GM18511 (cell line): ENCODE data around the gene PJA1.

Experiments
- ATAC-seq: cut with Tn5 transposase; IDR thresholded peaks from one replicate; pipeline ENCODE4 v1.9.1; 2021; ENCODE audit warnings: mild to moderate bottlenecking, moderate library complexity; ENCODE audit not compliant: unreplicated experiment

PJA1 gene

DNA sequence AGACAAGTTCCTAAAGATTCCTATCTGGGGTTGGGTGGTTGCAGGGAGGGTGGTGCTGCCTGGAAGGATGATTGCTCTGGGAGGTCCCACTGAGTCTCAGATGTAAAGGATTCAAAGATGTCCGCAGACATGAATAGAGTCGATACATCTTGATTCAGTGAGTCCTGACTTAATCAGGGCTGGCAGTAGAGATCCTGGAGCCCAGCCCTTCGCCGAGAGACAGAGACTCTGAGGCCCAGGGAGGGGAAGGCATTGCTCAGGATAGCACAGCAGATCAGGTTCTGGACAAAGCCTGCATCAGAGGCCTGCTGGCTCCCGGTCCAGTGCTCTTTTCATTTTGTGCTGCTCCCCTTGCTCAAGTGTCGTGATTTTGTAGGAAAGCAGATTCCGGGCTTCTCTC is 21.7 kb downstream of the PJA1 start:
- no peak for ATAC-seq

DNA sequence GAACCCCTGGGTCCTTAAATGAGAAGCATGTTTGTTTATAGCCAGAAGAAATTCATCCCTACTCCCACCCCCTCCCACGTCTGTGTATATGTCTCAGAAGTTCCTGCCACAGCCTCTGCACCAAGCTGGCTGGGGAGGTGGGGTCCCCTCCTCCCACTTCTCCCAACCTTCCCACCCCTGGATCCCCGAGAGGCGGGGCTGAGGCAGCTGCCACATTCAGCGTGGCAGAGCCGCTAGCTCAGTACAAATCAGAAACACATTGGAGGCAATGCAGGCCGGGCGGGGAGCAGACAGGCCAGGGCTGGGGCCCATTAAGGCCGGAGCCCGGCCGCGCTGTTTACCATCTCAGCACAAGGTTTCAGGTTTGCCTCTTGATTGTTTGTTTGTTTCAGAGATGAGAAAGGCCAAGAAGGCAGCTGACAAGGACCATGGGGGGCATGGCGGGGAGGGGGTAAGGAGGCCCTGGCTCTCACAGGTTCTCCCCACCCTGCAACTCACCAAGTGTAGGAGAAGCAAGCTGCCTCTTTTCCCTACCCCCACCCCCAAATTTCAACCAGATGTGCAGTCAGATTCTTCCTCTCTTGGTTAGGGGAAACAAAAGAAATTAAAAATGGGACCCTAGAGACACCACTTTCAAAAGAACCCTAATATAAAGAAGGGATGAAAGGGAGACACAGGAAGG is 22.3 kb downstream of the PJA1 start:
- no peak for ATAC-seq

DNA sequence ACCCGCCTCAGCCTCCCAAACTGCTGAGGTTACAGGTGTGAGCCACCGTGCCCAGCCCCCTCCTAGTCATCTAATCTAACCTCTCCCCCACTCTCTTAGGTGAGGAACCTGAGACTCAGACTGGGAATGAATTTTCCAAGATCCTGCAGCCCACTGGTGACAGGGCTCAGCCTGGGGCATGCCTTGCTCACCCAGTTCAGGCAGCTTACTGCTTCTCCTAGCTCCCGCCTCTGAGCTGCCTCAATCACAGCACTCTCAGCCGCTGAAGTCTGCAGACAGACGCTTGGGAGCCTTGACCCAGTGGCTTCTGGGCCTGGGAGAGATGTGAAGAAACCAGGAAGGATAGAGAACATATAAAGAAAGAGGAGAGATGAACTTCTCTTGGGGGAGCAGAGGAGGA is 24.4 kb downstream of the PJA1 start:
- no peak for ATAC-seq

DNA sequence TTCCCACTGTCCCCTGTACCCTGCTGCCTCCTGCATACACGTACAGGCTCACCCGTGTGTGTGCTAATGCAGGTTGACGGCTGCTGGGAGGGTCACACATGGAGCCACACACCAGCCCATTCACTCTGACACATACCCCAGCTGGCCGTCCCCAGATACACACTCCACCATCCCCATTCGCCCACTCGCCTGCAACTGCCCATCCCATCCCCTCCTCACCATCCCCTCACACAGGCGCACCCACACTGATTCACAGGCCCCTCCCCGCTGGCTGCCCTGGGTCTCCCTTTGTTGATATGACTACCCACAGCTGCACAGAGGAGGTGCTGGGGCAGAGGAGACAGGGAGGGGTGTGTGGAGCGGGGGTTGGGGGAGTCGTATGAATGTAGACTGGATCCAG is 25.7 kb downstream of the PJA1 start:
- ATAC-seq, result no peak

DNA sequence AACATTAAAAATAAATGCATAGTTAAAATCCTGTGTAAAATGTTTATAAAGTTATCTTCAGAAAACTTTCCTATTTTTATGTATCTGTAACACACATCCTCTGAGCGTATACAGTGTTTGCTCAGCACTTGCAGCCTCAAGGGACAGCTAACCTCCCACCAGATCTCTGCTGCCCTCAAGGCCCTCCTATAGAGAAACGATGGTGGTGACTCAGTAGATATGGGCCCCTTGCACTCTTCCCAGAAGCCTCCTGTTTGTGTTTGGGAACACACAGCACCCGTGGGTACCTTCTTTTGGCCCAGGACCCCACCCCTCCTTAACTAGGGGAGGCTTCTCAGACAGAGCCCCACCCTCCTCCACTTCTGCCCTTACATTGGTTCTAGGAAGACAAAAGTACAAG is 26.7 kb downstream of the PJA1 start:
- ATAC-seq, result no peak

DNA sequence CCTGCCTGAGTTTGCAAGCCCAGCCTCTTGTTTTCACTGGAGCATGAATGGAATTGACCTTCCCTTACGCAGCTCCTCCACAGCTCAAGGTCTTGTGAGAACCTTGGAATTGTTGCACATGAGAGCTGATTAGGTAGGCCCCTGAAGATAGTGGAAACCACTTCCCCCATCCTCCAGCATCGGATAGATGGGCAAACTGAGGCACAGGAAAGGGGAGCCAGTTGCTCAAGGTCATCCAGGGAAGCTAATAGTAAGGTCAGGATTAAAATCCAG is 27.2 kb downstream of the PJA1 start:
- no peak for ATAC-seq

DNA sequence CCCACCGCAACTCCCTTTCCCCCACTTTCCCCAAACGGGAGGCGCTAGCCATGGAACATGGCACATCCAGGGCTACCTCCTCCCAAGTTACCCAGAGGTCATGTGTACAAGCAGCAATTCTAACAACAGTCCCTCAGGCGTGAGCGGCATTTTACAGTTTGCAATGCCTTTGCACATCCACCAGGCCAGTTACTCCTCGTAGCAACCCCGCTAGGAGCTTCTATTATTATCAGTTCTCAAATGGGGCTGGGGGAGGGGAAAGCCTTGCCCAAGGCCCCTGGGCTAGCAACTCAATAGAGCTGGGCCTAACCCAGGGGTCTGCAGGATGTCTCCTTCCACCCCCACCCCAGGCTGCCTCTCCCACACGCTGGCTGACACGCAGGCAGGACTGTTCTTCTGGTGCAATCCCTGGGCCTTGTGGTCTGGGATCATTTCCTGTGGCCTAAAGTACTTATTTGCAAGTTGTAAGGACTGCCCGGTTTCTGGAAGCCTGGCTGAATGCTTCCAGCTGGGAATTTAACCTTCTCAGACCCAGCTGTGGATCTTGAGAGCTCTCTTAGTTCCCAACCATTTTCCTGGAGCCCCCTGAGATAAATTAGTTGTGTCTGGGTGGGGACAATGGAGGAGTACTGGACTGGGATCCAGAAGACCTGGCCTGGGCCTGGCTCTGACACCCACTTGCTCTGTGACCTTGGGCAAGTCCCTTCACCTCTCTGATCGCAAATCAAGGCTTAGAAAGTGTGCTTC is 27.7 kb downstream of the PJA1 start:
- no peak for ATAC-seq

DNA sequence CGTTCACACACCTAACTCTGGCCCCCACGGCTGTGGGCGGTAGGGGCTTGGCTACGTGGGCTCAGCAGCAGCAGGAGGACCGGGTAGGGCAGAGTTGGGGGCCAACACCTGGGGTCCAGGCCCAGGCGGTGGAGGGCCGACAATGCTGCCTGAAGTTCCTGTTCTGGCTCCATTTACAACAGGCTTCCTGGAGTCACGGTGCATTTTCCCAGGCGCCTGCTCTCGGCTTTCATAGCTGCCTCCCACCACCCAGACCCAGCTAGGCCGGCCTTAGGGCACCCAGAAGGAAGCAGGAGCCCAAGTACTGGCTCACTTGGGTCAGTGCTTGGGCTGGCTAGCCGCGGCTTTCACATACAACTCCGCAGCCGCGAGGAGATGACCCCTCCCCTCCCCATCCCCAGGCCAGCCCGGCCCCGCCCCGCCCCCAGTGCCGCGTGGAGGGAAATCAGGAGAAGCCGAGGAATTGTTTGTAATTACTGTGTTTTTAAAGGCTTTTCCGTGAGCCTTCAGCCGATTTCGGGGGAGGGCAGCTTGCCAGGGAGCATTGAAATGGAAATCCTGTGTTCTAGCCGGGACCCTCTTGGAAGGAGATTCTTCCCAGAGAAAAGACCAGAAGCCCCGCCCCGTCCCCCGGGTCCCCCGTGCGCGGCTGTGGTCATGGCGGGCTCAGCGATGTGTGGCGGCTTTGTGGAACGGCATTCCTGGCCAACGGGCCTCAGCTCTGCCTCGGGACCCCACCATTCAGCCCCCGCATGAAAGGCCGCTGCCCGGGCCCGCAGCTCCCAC is 28.5 kb downstream of the PJA1 start:
- no peak for ATAC-seq

DNA sequence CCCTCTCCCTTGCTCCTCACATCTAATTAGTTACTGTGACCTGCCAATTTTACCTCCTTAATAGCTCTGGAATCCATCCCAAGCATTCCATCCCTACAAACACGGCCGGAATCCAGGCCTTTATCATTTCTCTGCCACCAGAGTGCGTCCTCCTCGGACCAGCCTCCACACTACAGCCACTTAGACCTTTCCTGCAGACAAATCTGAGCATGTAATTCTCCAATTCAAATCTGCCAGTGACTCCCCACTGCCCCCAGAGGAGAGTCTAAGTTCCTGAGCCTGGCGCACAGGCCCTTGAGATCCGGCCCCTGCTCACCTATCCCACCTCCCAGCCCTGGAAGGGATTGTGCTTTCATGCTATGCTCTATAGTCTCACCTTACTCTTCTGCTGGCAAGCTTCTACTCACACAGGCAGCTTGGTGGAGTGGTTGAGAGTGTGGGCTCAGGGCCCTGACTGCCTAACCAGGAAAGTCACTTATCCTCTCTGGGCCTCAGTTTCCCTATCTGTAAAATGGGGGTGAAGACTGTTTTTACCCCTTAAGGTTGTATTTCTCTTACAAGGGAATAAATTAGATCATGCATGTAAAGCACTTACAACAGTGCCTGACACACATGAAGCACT is 31.2 kb downstream of the PJA1 start:
- no peak for ATAC-seq

DNA sequence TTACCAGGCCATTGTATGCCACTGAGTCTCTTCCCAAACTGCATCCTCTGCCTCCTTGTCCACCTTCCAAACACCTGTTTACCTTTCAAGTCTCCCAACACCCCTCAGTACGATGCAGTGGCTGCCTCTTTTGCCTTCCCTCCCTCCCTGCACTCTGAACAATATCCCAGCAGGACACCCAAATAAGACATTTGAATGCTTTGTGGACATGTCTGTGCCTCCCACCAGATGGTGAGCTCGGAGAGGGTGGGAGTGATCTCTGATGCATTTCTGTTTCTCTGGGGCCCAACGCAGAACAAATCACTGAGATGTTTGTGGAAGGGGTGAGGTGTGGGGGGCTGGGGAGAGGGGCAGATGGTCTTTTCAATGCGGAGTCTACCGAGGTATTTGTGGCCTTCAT is 33.4 kb downstream of the PJA1 start:
- no peak for ATAC-seq

DNA sequence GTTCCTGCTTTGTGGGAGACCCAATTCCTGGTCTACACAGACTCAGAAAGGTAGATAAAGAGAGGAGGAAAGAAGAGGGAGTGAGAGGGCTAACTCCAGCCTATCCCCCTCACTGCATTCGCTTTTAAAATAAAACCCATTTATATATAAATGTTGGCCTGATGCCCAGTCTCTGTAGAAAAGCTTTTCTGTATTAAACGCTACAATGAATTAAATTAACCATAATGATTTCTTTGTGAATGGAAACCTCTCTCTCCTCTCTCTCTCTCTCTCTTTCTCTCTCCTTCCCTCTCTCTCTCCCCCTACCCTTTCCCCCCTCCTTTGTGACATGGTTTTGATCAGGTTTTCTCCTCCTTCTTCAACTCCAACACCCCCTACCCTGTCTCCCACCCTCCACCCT is 34.8 kb downstream of the PJA1 start:
- ATAC-seq, result no peak

DNA sequence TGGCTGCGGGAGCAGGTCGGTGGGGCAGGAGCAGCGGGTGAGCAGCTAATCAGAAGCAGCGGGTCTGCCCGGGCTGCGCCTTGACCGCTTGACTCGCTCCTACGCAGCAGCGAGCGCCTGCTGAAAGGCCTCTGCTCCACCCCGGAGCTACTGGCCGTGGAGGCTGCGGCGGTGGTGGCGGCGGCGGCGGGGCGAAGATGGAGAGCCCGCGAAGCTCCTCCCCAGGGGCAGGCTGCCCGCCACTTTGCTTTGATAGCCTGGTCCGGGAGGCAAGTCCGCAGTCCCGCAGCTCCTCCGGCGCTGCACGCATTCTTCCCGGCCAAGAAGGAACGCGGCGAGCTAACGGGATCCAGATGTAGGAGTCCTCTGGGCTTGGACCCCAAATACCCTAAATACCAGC is 36.7 kb downstream of the PJA1 start:
- ATAC-seq, result no peak

DNA sequence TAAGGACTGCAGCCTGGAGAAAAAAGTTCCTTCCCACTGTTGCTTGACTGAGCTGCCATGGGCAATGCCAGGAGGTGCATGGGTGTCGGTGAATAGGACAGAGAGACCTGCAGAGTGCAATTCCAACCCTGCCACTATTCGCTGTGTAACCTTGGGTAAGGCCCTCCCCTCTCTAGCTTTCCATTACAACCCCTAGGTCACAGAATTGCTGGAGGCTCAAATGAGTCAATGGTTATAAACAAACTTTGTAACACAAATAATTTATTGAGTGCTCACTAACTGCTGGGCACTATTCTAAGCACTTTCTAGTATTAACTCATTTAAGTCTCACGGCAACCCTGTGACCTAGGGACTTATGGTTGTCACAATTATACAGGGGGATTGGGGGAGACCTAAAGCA is 37.8 kb downstream of the PJA1 start:
- ATAC-seq, result no peak

DNA sequence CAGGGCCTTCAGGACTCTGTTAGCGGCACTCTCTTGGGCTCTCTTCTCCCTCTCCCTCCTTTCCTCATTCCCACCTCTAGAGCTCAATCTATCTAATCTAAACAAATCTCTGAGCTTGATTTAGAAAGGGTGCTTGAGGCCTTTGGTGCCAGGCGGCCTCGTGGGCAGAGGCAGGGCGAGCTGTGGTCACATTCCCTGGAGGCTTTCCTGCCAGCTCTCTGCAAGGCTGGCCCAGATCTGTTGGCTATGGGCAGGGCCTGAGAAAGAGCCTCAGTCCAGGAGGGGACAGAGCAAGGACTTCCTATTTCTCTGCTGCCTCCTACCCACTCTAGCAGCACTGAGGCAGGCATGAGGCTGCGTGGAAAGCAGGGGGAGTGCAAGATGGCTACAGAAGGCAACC is 38.6 kb downstream of the PJA1 start:
- ATAC-seq, result no peak

DNA sequence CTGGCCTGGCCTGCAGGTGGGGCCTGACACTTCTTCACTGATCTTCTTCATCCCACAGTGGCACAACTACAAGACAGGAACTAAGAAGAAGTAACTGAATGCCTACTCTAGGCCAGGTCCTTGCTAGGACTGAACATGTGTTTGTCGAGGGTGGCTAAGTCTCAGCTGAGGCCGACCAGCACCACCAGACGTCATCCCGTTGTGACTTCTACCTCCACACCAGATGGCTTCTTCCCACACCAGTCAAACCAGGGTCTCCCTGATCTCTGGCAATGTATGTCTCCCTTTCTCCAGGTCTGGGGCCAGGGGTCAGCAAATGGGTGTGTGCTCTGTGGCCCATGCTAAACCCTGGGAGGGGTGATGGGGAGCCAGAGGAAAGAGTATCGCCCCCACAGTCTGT is 40.2 kb downstream of the PJA1 start:
- no peak for ATAC-seq

DNA sequence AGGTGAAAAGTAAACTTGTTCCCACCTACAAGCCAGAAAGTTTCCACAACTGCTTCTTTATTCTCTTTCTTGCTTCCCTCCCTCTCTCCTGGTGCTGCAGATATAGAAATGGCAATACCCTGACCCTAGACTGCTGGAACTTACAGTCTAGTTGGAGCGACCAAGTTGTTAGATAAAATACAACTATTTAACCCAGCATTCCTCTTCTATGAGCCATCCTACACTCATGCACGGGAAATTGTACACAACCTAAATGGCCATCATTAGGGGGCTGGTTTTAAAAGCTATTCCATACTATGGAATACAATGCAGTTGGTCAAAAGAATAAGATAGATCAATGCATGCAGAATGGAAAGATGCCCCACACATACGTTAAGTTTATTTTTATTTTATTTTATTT is 41.1 kb downstream of the PJA1 start:
- no peak for ATAC-seq

DNA sequence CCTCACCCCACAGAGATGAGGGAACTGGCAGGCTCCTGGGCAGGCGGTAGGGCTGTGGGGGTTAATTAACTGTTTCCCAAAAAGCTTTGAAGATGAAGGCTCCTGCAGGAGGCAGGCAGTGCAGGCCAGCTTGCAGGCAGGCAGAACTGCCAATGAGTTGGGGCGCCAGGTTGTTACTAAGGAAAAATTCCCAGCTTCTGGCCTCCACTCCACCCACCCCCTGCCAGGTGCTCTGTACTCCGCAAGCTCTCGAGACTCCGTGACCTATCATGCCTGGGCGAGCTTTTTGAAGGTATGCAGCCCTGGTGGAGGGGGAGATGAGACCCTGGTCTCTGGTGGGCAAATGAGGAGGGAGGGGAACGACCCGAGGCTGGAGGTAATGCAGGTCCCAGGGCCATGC is 41.8 kb downstream of the PJA1 start:
- no peak for ATAC-seq

DNA sequence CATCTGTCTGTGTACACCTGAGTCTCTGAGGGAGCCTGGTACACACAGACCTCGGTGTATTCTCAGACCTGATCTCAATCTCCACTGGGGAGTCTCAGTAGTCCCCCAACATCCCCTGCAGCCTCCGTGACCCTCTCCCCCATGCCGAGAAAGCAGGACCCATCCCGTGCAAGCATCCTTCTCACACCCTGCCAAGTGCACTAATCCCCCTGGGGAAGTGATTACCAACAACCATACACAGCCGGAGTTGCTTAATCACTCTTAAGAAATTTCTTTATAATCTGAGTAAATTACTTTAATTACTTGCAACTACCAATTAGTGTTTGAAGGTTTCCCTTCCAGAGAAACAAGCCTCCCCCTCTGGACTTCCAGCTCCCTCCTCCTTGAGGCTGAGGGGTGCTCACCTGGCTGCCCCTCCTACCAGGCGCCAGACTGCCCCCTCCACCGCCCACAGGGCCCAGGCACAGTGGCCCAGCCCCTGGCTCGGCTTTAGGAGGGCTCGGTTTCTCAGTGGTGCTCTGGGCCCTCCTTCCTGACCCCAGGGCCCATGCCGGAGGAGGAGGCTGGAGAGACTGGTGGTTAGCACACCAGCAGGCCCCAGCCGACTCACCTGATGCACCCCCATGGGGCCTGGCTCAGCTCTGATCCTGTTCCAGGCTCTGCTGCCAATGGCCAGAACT is 43.8 kb downstream of the PJA1 start:
- ATAC-seq, result no peak

DNA sequence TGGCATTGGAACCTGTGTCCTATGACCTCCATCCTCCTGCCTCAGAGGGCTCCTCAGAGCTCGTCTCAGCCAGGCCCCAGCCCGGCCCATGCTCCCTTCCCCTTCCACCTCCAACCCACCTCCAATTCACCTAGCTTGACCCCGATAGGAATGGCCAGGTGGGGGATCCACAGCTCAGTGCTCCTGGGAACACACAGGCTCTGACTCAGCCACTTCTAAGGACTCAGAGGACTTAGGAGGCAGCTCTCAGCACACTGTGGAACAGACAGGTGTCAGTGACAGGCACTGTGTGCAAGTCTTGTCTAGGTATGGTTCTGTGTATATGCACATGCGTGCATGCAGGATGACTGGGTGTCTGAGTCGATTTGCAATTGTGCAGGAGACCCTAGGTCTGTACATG is 44.8 kb downstream of the PJA1 start:
- no peak for ATAC-seq

DNA sequence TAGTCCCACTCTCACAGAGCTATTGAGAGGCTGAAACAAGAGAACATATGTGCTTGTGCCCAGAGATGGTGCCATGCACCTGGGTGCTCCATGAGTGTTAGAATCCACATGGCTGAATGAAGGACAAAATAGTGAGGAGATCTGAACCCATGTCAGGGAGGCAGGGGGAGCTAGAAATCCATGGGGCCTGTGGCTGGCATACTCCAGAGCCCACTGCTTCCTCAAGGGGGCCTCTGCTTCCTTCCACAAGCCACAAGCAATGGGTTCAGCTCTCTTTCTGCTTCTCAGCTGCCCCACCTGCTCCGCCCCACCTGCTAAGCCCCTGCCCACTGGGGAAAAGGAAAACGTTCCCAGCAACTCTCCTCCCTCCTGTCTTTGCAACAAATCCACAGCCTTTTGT is 46.1 kb downstream of the PJA1 start:
- no peak for ATAC-seq

DNA sequence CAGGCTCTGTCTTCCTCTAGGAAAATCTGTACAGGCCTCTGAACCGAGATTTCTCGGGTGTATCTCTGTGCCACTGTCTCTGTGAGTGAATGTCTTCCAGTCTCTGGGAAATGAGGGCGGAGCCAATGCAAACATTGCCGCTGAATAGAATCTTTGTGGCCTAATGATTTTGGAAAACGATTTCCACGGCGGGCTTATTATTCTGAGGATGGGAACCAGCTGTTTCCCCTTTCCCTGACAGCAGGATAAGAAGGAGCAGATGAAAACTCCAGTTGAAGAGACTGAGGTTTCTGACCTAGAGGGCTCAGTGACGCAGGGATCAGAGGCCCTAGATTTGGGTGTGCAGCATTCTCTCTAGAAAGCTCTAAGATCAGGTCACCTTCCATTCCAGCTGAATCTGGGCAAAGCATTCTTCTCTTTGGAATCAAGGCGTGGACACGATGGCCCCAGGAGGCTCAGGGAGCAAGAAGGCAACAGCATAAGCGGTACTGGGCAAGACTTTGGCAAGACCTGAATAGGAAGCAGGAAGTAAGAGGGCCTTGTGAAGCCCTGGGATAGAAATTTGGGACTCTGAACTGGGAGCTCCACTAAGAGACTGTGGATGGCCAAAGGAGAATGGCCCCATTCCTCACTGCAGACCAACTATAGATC is 47.3 kb downstream of the PJA1 start:
- no peak for ATAC-seq
